ENCODE data around the gene ELOVL1. TPM values are rescaled to one million over a fixed set of nuclear protein-coding genes. Genes with fewer than 3 reads are reported as not detected.

Gene ELOVL1
- total and polyA plus RNA-seq, 2 of the 13 experiments (the other 11 are each of a cell fraction or from before 2014, with no cell fraction given), result 55.2 to 77.4 TPM

DNA sequence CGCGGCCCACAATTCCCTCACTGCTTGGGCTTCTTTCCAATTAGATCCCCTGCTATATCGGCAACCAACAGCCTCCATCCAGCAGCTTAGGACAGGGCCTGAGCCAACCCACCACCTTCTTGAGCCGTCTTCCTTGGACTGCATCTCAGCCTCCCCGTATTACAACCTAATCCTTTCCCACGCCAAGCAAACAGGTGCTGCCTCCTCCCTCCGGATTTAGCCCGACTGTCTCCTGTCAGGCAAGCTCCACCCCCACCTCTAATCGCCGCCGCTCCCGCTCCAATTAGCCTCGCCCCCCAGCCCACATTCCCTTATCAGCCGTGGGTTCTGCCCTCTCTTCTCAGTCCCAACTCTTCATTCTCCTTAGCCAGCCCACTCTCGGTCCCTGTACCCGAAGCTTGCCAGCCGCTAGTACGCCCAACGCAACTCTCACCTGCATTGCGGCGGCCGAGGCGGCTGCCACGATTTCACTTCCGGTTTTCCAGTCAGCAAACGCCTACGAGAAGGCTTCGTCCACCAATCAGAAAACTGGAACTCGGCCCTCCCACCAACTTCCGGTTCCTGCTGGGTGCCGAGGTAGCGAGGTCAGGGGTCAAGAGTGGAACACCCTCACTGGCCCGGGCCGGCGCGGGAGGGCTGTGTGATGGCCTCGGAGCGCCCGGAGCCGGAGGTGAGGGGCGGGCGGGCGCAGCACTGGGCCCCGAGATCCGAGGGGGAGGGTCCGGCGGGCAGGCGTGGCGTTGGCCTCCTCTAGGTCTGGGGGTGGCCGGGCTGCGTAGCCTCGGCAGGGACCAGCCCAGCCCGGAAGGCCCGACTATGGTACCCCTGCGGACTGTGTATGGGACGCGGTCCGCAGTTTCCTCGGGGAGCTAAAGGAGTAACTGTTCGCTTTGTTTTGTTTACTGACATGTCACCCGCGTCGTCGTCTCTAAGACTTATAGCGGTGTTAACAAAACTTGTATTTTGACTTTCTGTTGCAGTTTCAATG, 21.8 kb upstream of the ELOVL1 start, which contains the start of the genes MED8 and SZT2 (continued):
- TF ChIP-seq, protein P1, sequence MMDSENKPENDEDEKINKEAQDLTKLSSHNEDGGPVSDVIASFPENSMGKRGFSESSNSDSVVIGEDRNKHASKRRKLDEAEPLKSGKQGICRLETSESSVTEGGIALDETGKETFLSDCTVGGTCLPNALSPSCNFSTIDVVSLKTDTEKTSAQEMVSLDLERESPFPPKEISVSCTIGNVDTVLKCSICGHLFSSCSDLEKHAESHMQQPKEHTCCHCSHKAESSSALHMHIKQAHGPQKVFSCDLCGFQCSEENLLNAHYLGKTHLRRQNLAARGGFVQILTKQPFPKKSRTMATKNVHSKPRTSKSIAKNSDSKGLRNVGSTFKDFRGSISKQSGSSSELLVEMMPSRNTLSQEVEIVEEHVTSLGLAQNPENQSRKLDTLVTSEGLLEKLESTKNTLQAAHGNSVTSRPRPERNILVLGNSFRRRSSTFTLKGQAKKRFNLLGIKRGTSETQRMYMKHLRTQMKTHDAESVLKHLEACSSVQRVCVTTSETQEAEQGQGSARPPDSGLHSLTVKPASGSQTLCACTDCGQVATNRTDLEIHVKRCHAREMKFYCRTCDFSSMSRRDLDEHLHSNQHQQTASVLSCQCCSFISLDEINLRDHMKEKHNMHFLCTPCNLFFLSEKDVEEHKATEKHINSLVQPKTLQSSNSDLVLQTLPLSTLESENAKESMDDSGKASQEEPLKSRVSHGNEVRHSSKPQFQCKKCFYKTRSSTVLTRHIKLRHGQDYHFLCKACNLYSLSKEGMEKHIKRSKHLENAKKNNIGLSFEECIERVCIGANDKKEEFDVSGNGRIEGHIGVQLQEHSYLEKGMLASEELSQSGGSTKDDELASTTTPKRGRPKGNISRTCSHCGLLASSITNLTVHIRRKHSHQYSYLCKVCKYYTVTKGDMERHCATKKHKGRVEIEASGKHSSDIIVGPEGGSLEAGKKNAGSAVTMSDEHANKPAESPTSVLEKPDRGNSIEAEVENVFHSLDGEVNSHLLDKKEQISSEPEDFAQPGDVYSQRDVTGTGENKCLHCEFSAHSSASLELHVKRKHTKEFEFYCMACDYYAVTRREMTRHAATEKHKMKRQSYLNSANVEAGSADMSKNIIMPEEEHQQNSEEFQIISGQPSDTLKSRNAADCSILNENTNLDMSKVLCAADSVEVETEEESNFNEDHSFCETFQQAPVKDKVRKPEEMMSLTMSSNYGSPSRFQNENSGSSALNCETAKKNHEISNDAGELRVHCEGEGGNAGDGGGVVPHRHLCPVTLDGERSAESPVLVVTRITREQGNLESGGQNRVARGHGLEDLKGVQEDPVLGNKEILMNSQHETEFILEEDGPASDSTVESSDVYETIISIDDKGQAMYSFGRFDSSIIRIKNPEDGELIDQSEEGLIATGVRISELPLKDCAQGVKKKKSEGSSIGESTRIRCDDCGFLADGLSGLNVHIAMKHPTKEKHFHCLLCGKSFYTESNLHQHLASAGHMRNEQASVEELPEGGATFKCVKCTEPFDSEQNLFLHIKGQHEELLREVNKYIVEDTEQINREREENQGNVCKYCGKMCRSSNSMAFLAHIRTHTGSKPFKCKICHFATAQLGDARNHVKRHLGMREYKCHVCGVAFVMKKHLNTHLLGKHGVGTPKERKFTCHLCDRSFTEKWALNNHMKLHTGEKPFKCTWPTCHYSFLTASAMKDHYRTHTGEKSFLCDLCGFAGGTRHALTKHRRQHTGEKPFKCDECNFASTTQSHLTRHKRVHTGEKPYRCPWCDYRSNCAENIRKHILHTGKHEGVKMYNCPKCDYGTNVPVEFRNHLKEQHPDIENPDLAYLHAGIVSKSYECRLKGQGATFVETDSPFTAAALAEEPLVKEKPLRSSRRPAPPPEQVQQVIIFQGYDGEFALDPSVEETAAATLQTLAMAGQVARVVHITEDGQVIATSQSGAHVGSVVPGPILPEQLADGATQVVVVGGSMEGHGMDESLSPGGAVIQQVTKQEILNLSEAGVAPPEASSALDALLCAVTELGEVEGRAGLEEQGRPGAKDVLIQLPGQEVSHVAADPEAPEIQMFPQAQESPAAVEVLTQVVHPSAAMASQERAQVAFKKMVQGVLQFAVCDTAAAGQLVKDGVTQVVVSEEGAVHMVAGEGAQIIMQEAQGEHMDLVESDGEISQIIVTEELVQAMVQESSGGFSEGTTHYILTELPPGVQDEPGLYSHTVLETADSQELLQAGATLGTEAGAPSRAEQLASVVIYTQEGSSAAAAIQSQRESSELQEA (CRISPR knock-in tag; IDR thresholded peaks at IDR 0.05; ENCODE audit: not compliant biosample characterization), result peak; percentile 58
- TF ChIP-seq ZBTB26 (CRISPR knock-in tag; IDR thresholded peaks at IDR 0.05; ENCODE audit: borderline replicate concordance) (peak; percentile 13; the same call in 1 of the 2 replicates), GZF1 (CRISPR knock-in tag; IDR thresholded peaks at IDR 0.05) (0 out of 2 replicates have a peak, but pooled peaks have one; percentile 34), JUNB (CRISPR knock-in tag; IDR thresholded peaks at IDR 0.05; ENCODE audit: borderline replicate concordance) (peak; percentile 47; the same call in 1 of the 2 replicates), EP300 (IDR thresholded peaks at IDR 0.05; ENCODE audit: low read depth in 2 of 2, low read length in 2 of 2) (no peak), EP300 (CRISPR knock-in tag; IDR thresholded peaks at IDR 0.05; ENCODE audit: borderline replicate concordance) (no peak; the same call in 1 of the 2 replicates), PTBP1 (IDR thresholded peaks at IDR 0.05; ENCODE audit: low read depth, low read length, poor library complexity, severe bottlenecking) (peak; percentile 45), NCOA1 (CRISPR knock-in tag; IDR thresholded peaks at IDR 0.05) (no peak), MYNN (CRISPR knock-in tag; IDR thresholded peaks at IDR 0.05; ENCODE audit: low read depth) (0 out of 2 replicates have a peak, but pooled peaks have one; percentile 46), SNAI1 (CRISPR knock-in tag; IDR thresholded peaks at IDR 0.05; ENCODE audit: borderline replicate concordance) (0 out of 2 replicates have a peak, but pooled peaks have one; percentile 34), MYC (CRISPR knock-in tag; IDR thresholded peaks at IDR 0.05; ENCODE audit: borderline replicate concordance) (peak; percentile 86), ZNF790 (CRISPR knock-in tag; IDR thresholded peaks at IDR 0.05; ENCODE audit: borderline replicate concordance) (peak; percentile 53; the same call in 1 of the 2 replicates)
- TF ChIP-seq, protein P2, sequence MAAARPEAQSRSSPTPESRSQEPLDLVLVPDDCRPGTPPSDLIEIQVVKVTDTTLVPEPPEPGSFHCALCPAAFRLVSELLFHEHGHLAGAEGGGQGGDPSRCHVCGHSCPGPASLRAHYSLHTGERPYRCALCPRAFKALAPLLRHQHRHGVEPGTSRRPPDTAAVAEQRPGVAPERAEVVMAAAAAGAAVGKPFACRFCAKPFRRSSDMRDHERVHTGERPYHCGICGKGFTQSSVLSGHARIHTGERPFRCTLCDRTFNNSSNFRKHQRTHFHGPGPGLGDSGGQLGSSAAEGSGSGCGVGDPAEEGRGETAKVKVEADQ (CRISPR knock-in tag; IDR thresholded peaks at IDR 0.05; ENCODE audit: borderline replicate concordance), result peak; percentile 28; the same call in 1 of the 2 replicates
- TF ChIP-seq, protein P3, sequence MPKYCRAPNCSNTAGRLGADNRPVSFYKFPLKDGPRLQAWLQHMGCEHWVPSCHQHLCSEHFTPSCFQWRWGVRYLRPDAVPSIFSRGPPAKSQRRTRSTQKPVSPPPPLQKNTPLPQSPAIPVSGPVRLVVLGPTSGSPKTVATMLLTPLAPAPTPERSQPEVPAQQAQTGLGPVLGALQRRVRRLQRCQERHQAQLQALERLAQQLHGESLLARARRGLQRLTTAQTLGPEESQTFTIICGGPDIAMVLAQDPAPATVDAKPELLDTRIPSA (CRISPR knock-in tag; IDR thresholded peaks at IDR 0.05; ENCODE audit: borderline replicate concordance), result no peak
